Renal pelvis (tissue), 4 donors: Measurements from ENCODE around the gene YPEL2. TPM values are rescaled to one million over a fixed set of nuclear protein-coding genes. Genes with fewer than 3 reads are reported as not detected.
"Not testable (repeated sequence)": the region's sequence is repeated elsewhere in the genome, so short reads cannot be mapped to it uniquely, and the experiment has no call there.

Experiments used
- DNase-seq: peaks from one replicate; pipeline ENCODE4 v3.0.0-alpha.2; 2013
- polyA plus RNA-seq, 3 donors: library from polyadenylated mRNA; unstranded; fragments of 120-200 nt; gene quantifications; one replicate each; pipeline ENCODE4 v1.2.1, GENCODE V29; 2013; ENCODE audit not compliant: insufficient read length in 3 of 3

The YPEL2 gene
- polyA plus RNA-seq, 3 donors = 32.1 to 47.0 (median 37.6) TPM

GRCh38 chr17:59373882-59374495 lies 42.5 kb downstream of the YPEL2 start:
- no peak for DNase-seq

- no peak for DNase-seq
Measured at GRCh38 chr17:59374612-59375011, 43.2 kb downstream of the YPEL2 start.

GRCh38 chr17:59375857-59376256 lies 44.4 kb downstream of the YPEL2 start:
- DNase-seq = no peak

GRCh38 chr17:59376506-59376905 lies 45.1 kb downstream of the YPEL2 start:
- DNase-seq = no peak

- no peak for DNase-seq
Measured at GRCh38 chr17:59377410-59377809, 46.0 kb downstream of the YPEL2 start.

- DNase-seq = no peak
Measured at GRCh38 chr17:59378675-59379074, 47.2 kb downstream of the YPEL2 start.

- DNase-seq = no peak
Measured at GRCh38 chr17:59380474-59380873, 49.0 kb downstream of the YPEL2 start.

GRCh38 chr17:59381716-59382570 lies 50.5 kb downstream of the YPEL2 start:
- no peak for DNase-seq

- no peak for DNase-seq
Measured at GRCh38 chr17:59383893-59384292, 52.4 kb downstream of the YPEL2 start.

GRCh38 chr17:59387351-59388068 lies 56.1 kb downstream of the YPEL2 start:
- DNase-seq = peak; percentile 78

GRCh38 chr17:59388069-59388556 lies 56.7 kb downstream of the YPEL2 start:
- DNase-seq = no peak

- no peak for DNase-seq
Measured at GRCh38 chr17:59389066-59389465, 57.6 kb downstream of the YPEL2 start.

GRCh38 chr17:59391021-59391420 lies 59.6 kb downstream of the YPEL2 start:
- peak; percentile 58 for DNase-seq

GRCh38 chr17:59392973-59393679 lies 61.7 kb downstream of the YPEL2 start:
- DNase-seq = no peak

GRCh38 chr17:59393742-59394410 lies 62.4 kb downstream of the YPEL2 start:
- DNase-seq = not testable (repeated sequence)

- DNase-seq = no peak
Measured at GRCh38 chr17:59396134-59396826, 64.8 kb downstream of the YPEL2 start.

GRCh38 chr17:59397316-59398073 lies 66.0 kb downstream of the YPEL2 start:
- no peak for DNase-seq

GRCh38 chr17:59399914-59400313 lies 68.5 kb downstream of the YPEL2 start:
- DNase-seq = no peak

GRCh38 chr17:59400858-59401257 lies 69.4 kb downstream of the YPEL2 start:
- DNase-seq = no peak

GRCh38 chr17:59401274-59401673 lies 69.8 kb downstream of the YPEL2 start:
- no peak for DNase-seq
